Trophoblast cell (in vitro differentiated cells and primary cell): ENCODE data around the gene PPFIBP2.

Experiments
- DNase-seq, 2 donors: peaks; one replicate each; pipeline ENCODE4 v3.0.0-alpha.2; 2016
- H2AFZ ChIP-seq: 2 replicates; pipeline ENCODE4 v1.6.1; 2013; ENCODE audit warnings: low read length, moderate library complexity, mild to moderate bottlenecking; ENCODE audit not compliant: insufficient read depth, poor library complexity
- H2AK5ac ChIP-seq: 2 replicates; pipeline ENCODE4 v1.6.1; 2013; ENCODE audit warnings: mild to moderate bottlenecking, low read length
- H2BK120ac ChIP-seq: 2 replicates; pipeline ENCODE4 v1.6.1; 2013; ENCODE audit warnings: low read length, mild to moderate bottlenecking, moderate library complexity; ENCODE audit not compliant: insufficient read depth, poor library complexity
- H2BK12ac ChIP-seq: 2 replicates; pipeline ENCODE4 v1.6.1; 2013; ENCODE audit warnings: mild to moderate bottlenecking, low read length, moderate library complexity
- H2BK5ac ChIP-seq: 2 replicates; pipeline ENCODE4 v1.6.1; 2013; ENCODE audit warnings: low read length, low read depth, moderate library complexity, mild to moderate bottlenecking; ENCODE audit not compliant: poor library complexity
- H3K14ac ChIP-seq: 2 replicates; pipeline ENCODE4 v1.6.1; 2013; ENCODE audit warnings: mild to moderate bottlenecking, low read length
- H3K18ac ChIP-seq: 2 replicates; pipeline ENCODE4 v1.6.1; 2013; ENCODE audit warnings: mild to moderate bottlenecking, low read length
- H3K23ac ChIP-seq: 2 replicates; pipeline ENCODE4 v1.6.1; 2013; ENCODE audit warnings: low read length
- H3K27ac ChIP-seq: 2 replicates; pipeline ENCODE4 v1.5.1; 2013; ENCODE audit warnings: low read depth, mild to moderate bottlenecking, inconsistent platforms, low read length, moderate library complexity
- H3K27me3 ChIP-seq: 2 replicates; pipeline ENCODE4 v1.6.1; 2013; ENCODE audit warnings: inconsistent platforms, mild to moderate bottlenecking, low read length, moderate library complexity; ENCODE audit not compliant: insufficient read depth
- H3K36me3 ChIP-seq, 2 experiments: 1 replicate in 1 of 2; 2 replicates in 1 of 2; pipeline ENCODE4 v1.6.1; 2013; ENCODE audit warnings: low read length in 2 of 2, mild to moderate bottlenecking in 2 of 2, moderate library complexity in 1 of 2; ENCODE audit not compliant: insufficient read depth in 2 of 2, control insufficient read depth in 1 of 2
- H3K4ac ChIP-seq: 2 replicates; pipeline ENCODE4 v1.6.1; 2013; ENCODE audit warnings: low read depth, mild to moderate bottlenecking, low read length, moderate library complexity
- H3K4me1 ChIP-seq, 2 experiments: 1 replicate in 1 of 2; 2 replicates in 1 of 2; pipeline ENCODE4 v1.6.1; 2013; ENCODE audit warnings: low read length in 2 of 2, mild to moderate bottlenecking in 2 of 2, moderate library complexity in 1 of 2; ENCODE audit not compliant: insufficient read depth in 2 of 2, control insufficient read depth in 1 of 2
- H3K4me2 ChIP-seq: 2 replicates; pipeline ENCODE4 v1.6.1; 2013; ENCODE audit warnings: inconsistent platforms, mild to moderate bottlenecking, low read length, moderate library complexity
- H3K4me3 ChIP-seq: 2 replicates; pipeline ENCODE4 v1.5.1; 2013; ENCODE audit warnings: mild to moderate bottlenecking, low read depth, low read length, inconsistent platforms
- H3K79me1 ChIP-seq: one replicate; pipeline ENCODE4 v1.6.1; 2013; ENCODE audit warnings: low read length
- H3K79me2 ChIP-seq: 2 replicates; pipeline ENCODE4 v1.6.1; 2013; ENCODE audit warnings: low read length, mild to moderate bottlenecking; ENCODE audit not compliant: control insufficient read depth, insufficient read depth, poor library complexity
- H3K9ac ChIP-seq: 2 replicates; pipeline ENCODE4 v1.6.1; 2013; ENCODE audit warnings: mild to moderate bottlenecking, low read length
- H3K9me3 ChIP-seq: 2 replicates; pipeline ENCODE4 v1.6.1; 2013; ENCODE audit warnings: low read depth, mild to moderate bottlenecking, control low read depth, inconsistent platforms, low read length; ENCODE audit not compliant: insufficient read depth
- H4K12ac ChIP-seq: 2 replicates; pipeline ENCODE4 v1.6.1; 2013; ENCODE audit warnings: low read depth, mild to moderate bottlenecking, low read length, moderate library complexity
- H4K8ac ChIP-seq: 2 replicates; pipeline ENCODE4 v1.6.1; 2013; ENCODE audit warnings: low read depth, mild to moderate bottlenecking, low read length, moderate library complexity
- H4K91ac ChIP-seq: one replicate; pipeline ENCODE4 v1.6.1; 2013; ENCODE audit warnings: low read depth, mild to moderate bottlenecking, low read length, moderate library complexity
- WGBS: extraction: QIAGEN DNeasy Blood & Tissue Kit; methylation state at CpG from one replicate; pipeline ENCODE4 v1.1.7; 2013; ENCODE audit warnings: missing lambda C conversion rate; ENCODE audit not compliant: insufficient read length, insufficient coverage; ENCODE audit errors: extremely low coverage; 5-methylcytosine and 5-hydroxymethylcytosine counted together

Gene PPFIBP2

DNA sequence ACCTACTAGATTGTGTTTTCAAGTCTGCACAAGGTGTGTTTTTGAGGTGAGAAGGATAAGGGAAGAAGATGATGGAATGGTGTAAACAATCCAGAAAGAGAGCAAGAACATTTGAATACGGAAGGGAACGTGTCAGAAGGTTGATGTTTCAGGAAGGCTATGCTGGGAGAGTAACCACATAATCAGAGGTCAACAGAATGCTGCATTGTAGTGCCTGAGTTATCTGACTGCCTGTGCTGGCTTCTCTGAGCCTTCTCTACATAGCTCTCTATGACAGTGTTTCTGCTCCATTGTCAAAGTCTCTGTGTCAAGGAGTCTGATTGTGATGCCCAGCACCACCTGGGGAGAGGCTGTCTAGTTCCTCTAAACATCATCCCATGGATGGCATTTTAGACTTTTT is 85.4 kb downstream of the PPFIBP2 start:
- no peaks in the 10 kb centered on the region for H3K9me3 ChIP-seq
- H4K8ac ChIP-seq, result no peak overlapping the region
- H3K4me1 ChIP-seq, result peaks cover 34 to 41% of the 10 kb centered on the region in 2 experiments
- no peak overlapping the region for H4K91ac ChIP-seq
- WGBS, result no CpG with 5 or more reads among the region's 2 CpGs
- H3K36me3 ChIP-seq, result peaks cover 0 to under 1% of the 10 kb centered on the region in 2 experiments
- H3K4me3 ChIP-seq, result no peak overlapping the region
- no peak overlapping the region for H3K4ac ChIP-seq
- H3K27ac ChIP-seq, result no peak overlapping the region
- H3K23ac ChIP-seq, result no peak overlapping the region
- no peaks in the 10 kb centered on the region for H3K27me3 ChIP-seq
- H3K18ac ChIP-seq, result no peak overlapping the region
- peaks cover 16% of the 10 kb centered on the region for H3K79me1 ChIP-seq
- H2BK5ac ChIP-seq, result no peak overlapping the region
- no peak overlapping the region for H2AK5ac ChIP-seq
- no peak overlapping the region for H2BK120ac ChIP-seq
- no peak overlapping the region for H2AFZ ChIP-seq
- H3K79me2 ChIP-seq, result no peaks in the 10 kb centered on the region
- no peak overlapping the region for H3K9ac ChIP-seq
- peak overlapping the region; percentile 8 for H2BK12ac ChIP-seq
- H3K4me2 ChIP-seq, result no peak overlapping the region
- DNase-seq, result peak in 1 of 2 donors; percentile 27
- no peak overlapping the region for H3K14ac ChIP-seq
- H4K12ac ChIP-seq, result no peak overlapping the region

GRCh38 chr11:7600205-7600775 is 86.5 kb downstream of the PPFIBP2 start:
- no peak overlapping the region for H3K4me2 ChIP-seq
- H4K8ac ChIP-seq, result no peak overlapping the region
- WGBS, result no CpG with 5 or more reads among the region's 6 CpGs
- peaks cover 16% of the 10 kb centered on the region for H3K79me1 ChIP-seq
- no peak overlapping the region for H3K9ac ChIP-seq
- H3K4me3 ChIP-seq, result no peak overlapping the region
- DNase-seq, result peak; percentile 93 to 97
- H3K27ac ChIP-seq, result peak overlapping the region; percentile 88
- no peak overlapping the region for H3K23ac ChIP-seq
- H4K91ac ChIP-seq, result peak overlapping the region; percentile 80
- no peak overlapping the region for H3K4ac ChIP-seq
- H4K12ac ChIP-seq, result no peak overlapping the region
- H2AK5ac ChIP-seq, result no peak overlapping the region
- H3K9me3 ChIP-seq, result no peaks in the 10 kb centered on the region
- no peak overlapping the region for H3K14ac ChIP-seq
- no peak overlapping the region for H2AFZ ChIP-seq
- no peaks in the 10 kb centered on the region for H3K27me3 ChIP-seq
- peaks cover 38 to 48% of the 10 kb centered on the region in 2 experiments for H3K4me1 ChIP-seq
- H2BK120ac ChIP-seq, result no peak overlapping the region
- peak overlapping the region; percentile 73 for H2BK5ac ChIP-seq
- peak overlapping the region; percentile 75 for H2BK12ac ChIP-seq
- peaks cover 0 to 3% of the 10 kb centered on the region in 2 experiments for H3K36me3 ChIP-seq
- no peaks in the 10 kb centered on the region for H3K79me2 ChIP-seq
- no peak overlapping the region for H3K18ac ChIP-seq

DNA sequence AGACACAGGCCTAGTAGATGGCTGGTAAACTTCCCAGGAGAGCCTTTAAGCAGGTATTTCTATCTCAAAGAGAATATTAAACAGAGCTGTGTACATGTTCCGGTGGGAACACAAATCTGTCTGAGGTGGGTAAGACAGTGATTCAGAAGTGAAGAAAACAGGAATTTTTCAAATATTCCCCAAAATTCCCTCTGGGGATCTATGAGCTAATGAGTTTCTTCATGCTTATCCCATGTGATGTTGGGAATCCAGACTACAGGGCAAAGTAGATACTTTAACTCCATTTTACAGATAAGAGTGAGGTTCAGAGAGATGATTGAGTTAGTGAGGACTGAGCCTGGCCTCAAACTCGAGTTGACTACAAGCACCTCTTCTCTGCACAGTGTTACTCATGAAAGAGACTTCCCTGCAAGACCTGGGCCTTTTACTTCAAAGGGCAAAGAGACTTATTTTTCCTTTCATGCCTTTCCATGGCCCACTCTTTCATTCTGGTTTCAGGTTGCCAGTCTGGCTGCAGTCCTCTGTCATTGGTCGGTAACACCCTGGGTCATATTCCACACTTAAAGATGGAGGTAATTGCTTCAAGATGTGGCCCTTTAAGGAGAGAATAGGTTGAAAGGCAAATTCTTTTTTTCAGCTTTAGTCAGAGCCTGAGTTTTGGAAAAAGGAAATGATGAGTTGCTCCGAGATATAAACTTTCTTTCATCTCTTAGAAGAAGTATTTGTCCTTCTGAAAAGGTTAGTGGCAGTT is 89.4 kb downstream of the PPFIBP2 start:
- Histone ChIP-seq H4K12ac (no peak overlapping the region), H3K27me3 (no peaks in the 10 kb centered on the region), H3K9ac (no peak overlapping the region), H4K91ac (no peak overlapping the region), H3K4me3 (no peak overlapping the region), H3K36me3 (peaks cover 0 to 3% of the 10 kb centered on the region in 2 experiments), H3K27ac (peak overlapping the region; percentile 21), H2BK5ac (no peak overlapping the region), H3K14ac (no peak overlapping the region), H2AK5ac (no peak overlapping the region), H3K4me1 (peaks cover 33 to 43% of the 10 kb centered on the region in 2 experiments), H3K4ac (no peak overlapping the region), H3K4me2 (no peak overlapping the region), H3K18ac (no peak overlapping the region), H3K23ac (no peak overlapping the region), H2BK120ac (no peak overlapping the region), H3K79me1 (peaks cover 20% of the 10 kb centered on the region), H4K8ac (no peak overlapping the region), H3K9me3 (no peaks in the 10 kb centered on the region), H3K79me2 (no peaks in the 10 kb centered on the region), H2AFZ (no peak overlapping the region), H2BK12ac (no peak overlapping the region)
- WGBS, result no CpG with 5 or more reads among the region's 4 CpGs
- DNase-seq, result peak; percentile 53 to 97

GRCh38 chr11:7604331-7604955 is 90.6 kb downstream of the PPFIBP2 start:
- no peak overlapping the region for H3K23ac ChIP-seq
- H4K91ac ChIP-seq, result peak overlapping the region; percentile 52
- H3K9ac ChIP-seq, result no peak overlapping the region
- H2AFZ ChIP-seq, result no peak overlapping the region
- no peak overlapping the region for H3K4ac ChIP-seq
- H3K79me1 ChIP-seq, result peaks cover 20% of the 10 kb centered on the region
- H3K27ac ChIP-seq, result no peak overlapping the region
- peak overlapping the region; percentile 46 for H2BK12ac ChIP-seq
- peaks cover 0 to 3% of the 10 kb centered on the region in 2 experiments for H3K36me3 ChIP-seq
- H3K4me3 ChIP-seq, result no peak overlapping the region
- H3K9me3 ChIP-seq, result no peaks in the 10 kb centered on the region
- H3K4me2 ChIP-seq, result no peak overlapping the region
- no peak overlapping the region for H3K18ac ChIP-seq
- H2BK120ac ChIP-seq, result peak overlapping the region; percentile 41
- H3K27me3 ChIP-seq, result no peaks in the 10 kb centered on the region
- peak overlapping the region; percentile 22 for H3K14ac ChIP-seq
- H3K79me2 ChIP-seq, result no peaks in the 10 kb centered on the region
- DNase-seq, result peak; percentile 33 to 84
- no peak overlapping the region for H4K12ac ChIP-seq
- H2BK5ac ChIP-seq, result peak overlapping the region; percentile 18
- no peak overlapping the region for H2AK5ac ChIP-seq
- peaks cover 33 to 46% of the 10 kb centered on the region in 2 experiments for H3K4me1 ChIP-seq
- WGBS, result 100% methylated on average over 1 of the region's 3 CpGs
- no peak overlapping the region for H4K8ac ChIP-seq
